GM21423 (cell line): ENCODE results near the gene ATP9B.
"Not testable (repeated sequence)": the region's sequence is repeated elsewhere in the genome, so short reads cannot be mapped to it uniquely, and the experiment has no call there.

Source experiments
- ATAC-seq: cut with Tn5 transposase; IDR thresholded peaks from one replicate; pipeline ENCODE4 v1.9.1; 2021; ENCODE audit warnings: mild to moderate bottlenecking, moderate library complexity; ENCODE audit not compliant: unreplicated experiment

Gene ATP9B

GRCh38 chr18:79322441-79322840, 253.2 kb downstream of the ATP9B start:
- no peak for ATAC-seq

GRCh38 chr18:79323471-79323870, 254.3 kb downstream of the ATP9B start:
- ATAC-seq = no peak

- no peak for ATAC-seq
These were observed 257.4 kb downstream of the ATP9B start for GRCh38 chr18:79326413-79327198.

- no peak for ATAC-seq
These were observed 258.1 kb downstream of the ATP9B start for GRCh38 chr18:79327199-79327721.

DNA sequence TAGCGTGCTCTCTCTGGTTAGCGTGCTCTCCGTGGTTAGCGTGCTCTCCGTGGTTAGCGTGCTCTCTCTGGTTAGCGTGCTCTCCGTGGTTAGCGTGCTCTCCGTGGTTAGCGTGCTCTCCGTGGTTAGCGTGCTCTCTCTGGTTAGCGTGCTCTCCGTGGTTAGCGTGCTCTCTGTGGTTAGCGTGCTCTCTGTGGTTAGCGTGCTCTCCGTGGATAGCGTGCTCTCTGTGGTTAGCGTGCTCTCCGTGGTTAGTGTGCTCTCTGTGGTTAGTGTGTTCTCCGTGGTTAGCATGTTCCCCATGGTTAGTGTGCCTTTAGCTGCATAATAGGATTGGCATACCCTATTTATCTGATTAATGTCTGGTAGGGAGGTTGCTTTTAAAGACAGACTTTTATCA, 258.7 kb downstream of the ATP9B start:
- ATAC-seq = not testable (repeated sequence)

- no peak for ATAC-seq
These were observed 259.7 kb downstream of the ATP9B start for GRCh38 chr18:79328887-79329286.

GRCh38 chr18:79329786-79330185, 260.6 kb downstream of the ATP9B start:
- no peak for ATAC-seq

DNA sequence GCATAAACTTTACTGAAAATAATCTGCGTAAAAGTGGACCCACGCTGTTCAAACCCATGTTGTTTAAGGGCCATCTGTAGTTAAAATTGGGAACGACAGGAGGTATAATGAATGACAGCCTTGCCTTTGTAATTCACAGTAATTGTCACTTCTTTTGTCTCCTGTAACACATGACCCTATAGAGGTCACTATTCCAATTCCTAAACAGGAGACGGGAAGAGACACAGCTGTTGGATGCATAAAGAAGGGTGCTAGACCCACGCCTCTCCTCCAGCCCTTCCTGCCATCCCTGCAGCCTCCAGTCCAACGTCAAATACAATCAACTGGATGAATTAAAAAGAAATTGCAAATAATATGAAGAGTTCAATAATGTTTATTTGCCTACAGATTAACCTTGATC, 263.5 kb downstream of the ATP9B start:
- no peak for ATAC-seq

- ATAC-seq = no peak
These were observed 263.9 kb downstream of the ATP9B start for GRCh38 chr18:79333046-79333445.

DNA sequence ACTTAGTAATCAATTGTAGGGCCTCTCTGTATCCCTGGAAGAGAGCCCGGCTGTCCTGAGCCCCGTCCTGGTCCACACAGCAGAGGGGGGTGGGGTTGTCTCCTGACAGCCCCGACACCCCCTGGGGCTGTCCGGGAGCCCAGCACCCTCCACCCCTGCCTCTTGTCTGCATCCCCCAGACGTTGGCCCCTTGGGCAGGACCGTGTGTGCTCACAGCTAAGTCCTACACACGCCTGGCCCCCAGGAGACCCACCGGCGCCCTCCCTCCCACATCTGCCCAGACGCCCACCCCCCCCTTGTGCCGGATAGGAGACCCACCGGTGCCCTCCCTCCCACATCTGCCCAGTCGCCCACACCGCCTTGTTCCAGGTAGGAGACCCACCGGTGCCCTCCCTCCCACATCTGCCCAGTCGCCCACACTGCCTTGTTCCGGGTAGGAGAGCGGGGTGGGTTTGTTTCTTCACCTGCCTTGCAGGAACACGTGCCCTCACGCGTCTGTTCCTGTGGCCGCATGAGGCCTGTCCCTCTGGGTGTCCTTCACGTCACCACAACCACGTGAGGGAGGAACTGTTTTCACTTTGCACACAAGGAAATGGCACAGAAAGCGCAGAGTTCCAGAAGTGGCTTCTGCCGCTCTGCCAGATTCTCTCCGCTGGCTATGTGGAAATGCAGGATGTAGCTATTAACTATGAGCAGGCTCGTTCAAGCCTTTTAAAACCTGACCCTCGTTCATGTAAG, 265.5 kb downstream of the ATP9B start:
- ATAC-seq = no peak

DNA sequence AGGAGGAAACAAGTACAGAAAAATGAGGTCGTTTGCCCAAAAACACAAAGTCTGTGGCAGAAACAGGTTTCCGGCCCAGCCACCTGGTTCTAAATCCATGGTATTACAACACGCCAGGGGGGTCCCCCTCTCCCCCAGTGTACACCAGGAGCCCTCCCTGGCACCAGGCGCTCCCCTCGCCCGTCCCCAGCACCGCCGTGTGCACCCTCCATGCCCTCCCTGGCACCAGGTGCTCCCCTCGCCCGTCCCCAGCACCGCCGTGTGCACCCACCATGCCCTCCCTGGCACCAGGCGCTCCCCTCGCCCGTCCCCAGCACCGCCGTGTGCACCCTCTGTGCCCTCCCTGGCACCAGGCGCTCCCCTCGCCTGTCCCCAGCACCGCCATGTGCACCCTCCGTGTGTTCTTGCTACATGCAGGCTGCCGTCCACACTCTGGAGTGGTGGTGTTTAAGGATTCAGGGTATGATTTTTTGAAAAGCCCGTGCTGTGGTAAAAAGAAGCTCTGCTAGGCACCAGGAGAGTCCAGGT, 266.7 kb downstream of the ATP9B start:
- no peak for ATAC-seq

- ATAC-seq = no peak
These were observed 267.5 kb downstream of the ATP9B start for GRCh38 chr18:79336556-79337142.

- no peak for ATAC-seq
These were observed 268.0 kb downstream of the ATP9B start for GRCh38 chr18:79337184-79337583.

DNA sequence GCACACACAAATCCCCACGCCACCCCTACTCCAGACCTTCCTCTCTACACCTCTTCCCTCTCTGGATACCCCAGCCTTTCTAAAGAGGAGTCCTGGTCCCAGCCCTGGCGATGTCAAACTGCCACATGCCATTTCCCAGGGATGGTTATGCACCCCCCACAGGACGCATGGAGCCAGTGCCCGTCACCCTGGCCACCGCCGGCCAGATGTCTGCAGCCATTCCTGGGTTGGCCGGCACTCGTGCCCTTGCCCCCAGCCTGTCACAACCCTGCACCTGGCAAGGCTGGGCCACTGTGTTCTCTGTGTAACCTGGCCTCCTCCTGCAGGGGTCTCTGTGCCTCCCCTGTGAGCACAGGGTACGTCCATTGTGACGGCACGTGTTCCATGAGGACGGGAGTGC, 268.4 kb downstream of the ATP9B start:
- no peak for ATAC-seq

GRCh38 chr18:79339094-79339908, 270.1 kb downstream of the ATP9B start:
- ATAC-seq = no peak

DNA sequence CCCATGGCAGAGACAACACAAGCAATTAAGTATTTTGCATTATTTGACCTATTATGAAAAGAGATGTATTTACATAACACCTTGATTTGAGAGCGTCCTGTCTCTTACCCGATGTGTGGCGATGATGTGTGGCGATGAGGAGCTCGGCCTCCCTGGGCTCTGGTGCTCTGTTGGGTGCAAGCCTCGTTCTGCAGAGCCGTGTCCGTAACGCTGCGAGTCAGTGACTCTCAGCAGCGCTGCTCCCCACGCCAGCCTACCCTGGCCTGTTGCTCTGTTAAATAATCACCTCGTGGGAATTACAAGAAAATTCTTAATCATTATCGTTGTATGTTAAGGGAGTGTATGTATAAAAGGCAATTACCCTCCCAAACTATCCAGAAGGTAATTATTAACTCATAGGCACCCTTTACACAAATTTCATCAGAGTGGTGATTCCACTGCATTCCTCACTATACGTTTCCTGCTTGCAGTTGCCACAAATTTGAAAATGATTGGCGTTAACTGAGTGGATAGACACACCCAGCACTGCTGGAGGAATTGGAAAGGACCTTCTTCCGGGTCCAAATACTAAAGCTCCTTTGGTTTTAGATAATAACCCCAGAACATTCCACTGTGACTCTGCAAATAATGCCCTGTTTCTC, 274.5 kb downstream of the ATP9B start:
- no peak for ATAC-seq

- ATAC-seq = no peak
These were observed 275.0 kb downstream of the ATP9B start for GRCh38 chr18:79344208-79344581.

- ATAC-seq = no peak
These were observed 276.2 kb downstream of the ATP9B start for GRCh38 chr18:79345366-79345765.

DNA sequence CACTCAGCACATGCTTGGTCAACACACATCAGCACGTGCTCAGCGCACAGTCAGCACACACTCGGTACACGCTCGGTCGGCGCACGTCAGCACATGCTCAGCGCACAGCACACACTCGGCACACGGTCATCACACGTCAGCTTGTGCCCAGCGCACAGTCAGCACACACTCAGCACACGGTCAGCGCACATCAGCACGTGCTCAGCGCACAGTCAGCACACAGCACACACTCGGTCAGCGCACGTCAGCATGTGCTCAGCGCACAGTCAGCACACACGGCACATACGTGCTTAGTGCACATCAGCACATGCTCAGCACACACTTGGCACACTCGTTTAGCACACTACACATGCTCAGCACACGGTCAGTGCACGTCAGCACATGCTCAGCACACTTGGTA, 276.8 kb downstream of the ATP9B start:
- no peak for ATAC-seq

- ATAC-seq = no peak
These were observed 278.9 kb downstream of the ATP9B start for GRCh38 chr18:79348066-79348465.
